Vagina (tissue), 2 donors: ENCODE data around the gene TMC3. TPM values are rescaled to one million over a fixed set of nuclear protein-coding genes. Genes with fewer than 3 reads are reported as not detected.
A peak's percentile ranks its signal among the peaks of the same experiment; 100 is the strongest.

Experiments used
- DNase-seq, 2 donors: peaks; one replicate each; pipeline ENCODE4 v3.0.0-alpha.2; 2017; ENCODE audit errors: extremely low spot score in 2 of 2
- H3K27ac ChIP-seq: fragments of 200-600 bp; sonication (generic); one replicate; pipeline ENCODE4 v1.5.1; 2019
- H3K27me3 ChIP-seq: fragments of 200-600 bp; sonication (generic); one replicate; pipeline ENCODE4 v1.5.1; 2019
- H3K36me3 ChIP-seq, 2 donors: fragments of 200-600 bp; sonication (generic); one replicate each; pipeline ENCODE4 v1.5.1; 2017 to 2019
- H3K4me1 ChIP-seq: fragments of 200-600 bp; sonication (generic); one replicate; pipeline ENCODE4 v1.5.1; 2019
- H3K4me3 ChIP-seq, 2 donors: fragments of 200-600 bp; sonication (generic); 1 replicate in 1 of 2; 2 replicates in 1 of 2; pipeline ENCODE4 v1.5.1; 2016 to 2019
- H3K9me3 ChIP-seq: fragments of 200-600 bp; sonication (generic); one replicate; pipeline ENCODE4 v1.5.1; 2019
- POLR2A ChIP-seq, 2 donors: fragments of 450-650 bp; IDR thresholded peaks; one replicate each; pipeline ENCODE4 v1.6.1; 2017; ENCODE audit warnings: antibody characterized with exemption in 2 of 2, mild to moderate bottlenecking in 2 of 2, moderate library complexity in 2 of 2
- POLR2AphosphoS5 ChIP-seq, 2 donors: sonication (generic); formaldehyde crosslinking; IDR thresholded peaks; one replicate each; pipeline ENCODE4 v1.9.0; 2017; ENCODE audit warnings: antibody characterized with exemption in 2 of 2, mild to moderate bottlenecking in 2 of 2, low read depth in 1 of 2; ENCODE audit not compliant: insufficient read depth in 1 of 2
- intact Hi-C: fragments of 100-400 bp; cut with DNase I; formaldehyde crosslinking; loops from one replicate; pipeline ENCODE4 v1.15.1; 2023
- total RNA-seq: library from RNA; depleted of rRNA; stranded (reverse); fragments of >200 nt; gene quantifications from one replicate; pipeline ENCODE4 v1.2.3, GENCODE V29; 2016
- TF ChIP-seq, protein P1 (sequence below), 3 experiments: fragments of 450-650 bp in 2 of 3; fragments of 200-600 bp in 1 of 3; sonication (generic) in 1 of 3; IDR thresholded peaks; one replicate each; pipeline ENCODE4 v1.5.1; 2017 to 2019; ENCODE audit warnings: antibody characterized with exemption in 3 of 3, mild to moderate bottlenecking in 2 of 3, moderate library complexity in 2 of 3

TMC3 gene
- total RNA-seq, 1 donor from 2014 or later, result 2.7 TPM

DNA sequence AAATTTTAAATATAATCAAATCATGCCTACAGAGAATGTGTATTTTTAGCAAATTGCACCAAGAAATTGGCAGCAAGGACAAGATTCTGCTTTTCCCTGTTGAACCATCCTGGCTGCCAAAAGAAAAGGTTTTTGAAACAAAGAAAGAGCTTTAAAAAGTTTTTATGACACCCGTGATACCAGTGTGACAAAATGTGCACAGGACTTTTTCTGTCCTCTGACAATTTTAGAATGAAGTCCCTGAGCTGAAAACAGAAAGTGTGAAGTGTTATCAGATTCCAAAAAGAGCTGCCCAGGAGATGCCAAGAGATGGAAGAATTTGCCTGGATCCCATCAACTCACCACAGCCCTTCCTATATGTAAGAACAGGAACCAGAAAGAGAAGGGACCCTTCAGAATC lies 33.2 kb upstream of the TMC3 start:
- Histone ChIP-seq H3K27ac (no peak overlapping the region), H3K27me3 (no peaks in the 10 kb centered on the region), H3K9me3 (no peaks in the 10 kb centered on the region), H3K4me3 (no peak overlapping the region), H3K36me3 (no peaks in the 10 kb centered on the region), H3K4me1 (peaks cover 13% of the 10 kb centered on the region)
- DNase-seq, result no peak
- intact Hi-C loops, result no loop called here
- TF ChIP-seq POLR2A (IDR thresholded peaks at IDR 0.05), result no peak

DNA sequence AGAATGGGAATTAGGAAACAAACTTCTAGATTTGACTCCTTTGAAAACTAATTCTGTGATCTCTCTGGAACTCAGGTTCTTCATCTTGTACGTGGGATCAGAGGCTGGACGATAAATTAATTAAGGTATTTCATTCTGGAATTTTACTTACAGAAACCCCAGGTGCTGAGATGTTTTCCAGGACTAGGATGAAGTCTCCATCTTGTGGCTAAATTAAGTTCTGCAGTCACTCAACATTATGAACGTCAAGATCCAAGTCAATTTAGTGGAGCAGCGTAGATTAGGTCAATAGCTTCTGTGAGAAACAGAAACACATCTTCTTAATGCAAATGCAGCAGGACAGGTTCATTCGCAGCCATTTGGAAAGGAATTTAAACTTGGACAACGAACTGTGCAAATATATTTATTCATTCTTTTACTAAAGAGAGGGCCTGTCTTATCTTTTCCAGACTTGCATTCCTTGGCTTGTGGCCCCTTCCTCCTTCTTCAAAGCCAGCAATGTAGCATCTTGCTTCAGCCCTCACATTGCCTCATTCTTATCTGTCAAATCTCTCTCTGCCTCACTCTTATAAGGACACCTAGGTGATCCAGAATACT lies 26.7 kb upstream of the TMC3 start:
- Histone ChIP-seq H3K9me3 (no peaks in the 10 kb centered on the region), H3K4me3 (no peak overlapping the region), H3K27me3 (no peaks in the 10 kb centered on the region), H3K4me1 (no peaks in the 10 kb centered on the region), H3K36me3 (no peaks in the 10 kb centered on the region), H3K27ac (no peak overlapping the region)
- no peak for DNase-seq
- intact Hi-C loops, result no loop called here
- peak in 1 of 2 donors; percentile 22 for TF ChIP-seq POLR2AphosphoS5 (IDR thresholded peaks at IDR 0.05; ENCODE audit: insufficient read depth in 1 of 2, low read depth in 1 of 2)
- TF ChIP-seq, protein P1, sequence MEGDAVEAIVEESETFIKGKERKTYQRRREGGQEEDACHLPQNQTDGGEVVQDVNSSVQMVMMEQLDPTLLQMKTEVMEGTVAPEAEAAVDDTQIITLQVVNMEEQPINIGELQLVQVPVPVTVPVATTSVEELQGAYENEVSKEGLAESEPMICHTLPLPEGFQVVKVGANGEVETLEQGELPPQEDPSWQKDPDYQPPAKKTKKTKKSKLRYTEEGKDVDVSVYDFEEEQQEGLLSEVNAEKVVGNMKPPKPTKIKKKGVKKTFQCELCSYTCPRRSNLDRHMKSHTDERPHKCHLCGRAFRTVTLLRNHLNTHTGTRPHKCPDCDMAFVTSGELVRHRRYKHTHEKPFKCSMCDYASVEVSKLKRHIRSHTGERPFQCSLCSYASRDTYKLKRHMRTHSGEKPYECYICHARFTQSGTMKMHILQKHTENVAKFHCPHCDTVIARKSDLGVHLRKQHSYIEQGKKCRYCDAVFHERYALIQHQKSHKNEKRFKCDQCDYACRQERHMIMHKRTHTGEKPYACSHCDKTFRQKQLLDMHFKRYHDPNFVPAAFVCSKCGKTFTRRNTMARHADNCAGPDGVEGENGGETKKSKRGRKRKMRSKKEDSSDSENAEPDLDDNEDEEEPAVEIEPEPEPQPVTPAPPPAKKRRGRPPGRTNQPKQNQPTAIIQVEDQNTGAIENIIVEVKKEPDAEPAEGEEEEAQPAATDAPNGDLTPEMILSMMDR (IDR thresholded peaks at IDR 0.05), result peak; percentile 50 to 83 (median 80)
- TF ChIP-seq POLR2A (IDR thresholded peaks at IDR 0.05), result no peak

DNA sequence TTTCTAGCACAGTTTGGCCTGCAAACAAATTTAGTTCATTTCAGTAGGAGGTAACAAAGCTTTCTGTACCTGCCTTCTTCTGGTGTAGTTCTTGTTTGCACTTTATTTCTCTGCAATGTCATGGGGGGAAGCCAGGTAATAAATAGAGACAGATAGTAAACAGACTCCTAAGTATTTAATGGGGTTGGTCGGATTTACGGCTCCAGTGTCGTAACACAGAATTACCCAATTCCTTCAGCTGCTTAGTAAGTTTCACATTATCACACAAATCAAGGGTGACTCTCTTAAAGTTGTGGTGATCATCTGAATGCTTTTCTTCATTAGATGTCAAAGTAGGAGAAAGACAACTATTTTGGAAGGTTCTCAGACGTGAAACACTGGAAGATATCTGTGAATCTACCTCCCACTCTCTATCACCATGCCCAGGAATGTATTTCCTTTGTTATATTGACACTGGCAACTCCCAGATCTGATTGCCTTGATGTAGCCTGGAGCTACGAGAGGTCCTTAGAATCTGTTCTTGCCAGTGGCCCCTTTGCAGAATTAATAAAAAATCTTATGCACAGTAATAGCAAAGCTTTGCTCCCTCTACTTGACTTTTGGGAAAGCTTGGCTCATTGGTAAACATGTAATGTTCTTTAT lies 25.0 kb upstream of the TMC3 start:
- DNase-seq, result no peak
- no peaks in the 10 kb centered on the region for H3K27me3 ChIP-seq
- no peaks in the 10 kb centered on the region for H3K4me1 ChIP-seq
- intact Hi-C loops, result no loop called here
- no peak overlapping the region for H3K4me3 ChIP-seq
- TF ChIP-seq, protein P1 (IDR thresholded peaks at IDR 0.05), result no peak
- no peak for TF ChIP-seq POLR2A (IDR thresholded peaks at IDR 0.05)
- TF ChIP-seq POLR2AphosphoS5 (IDR thresholded peaks at IDR 0.05; ENCODE audit: insufficient read depth in 1 of 2, low read depth in 1 of 2), result peak in 1 of 2 donors; percentile 65
- peak overlapping the region; percentile 49 for H3K27ac ChIP-seq
- no peaks in the 10 kb centered on the region for H3K36me3 ChIP-seq
- no peaks in the 10 kb centered on the region for H3K9me3 ChIP-seq

DNA sequence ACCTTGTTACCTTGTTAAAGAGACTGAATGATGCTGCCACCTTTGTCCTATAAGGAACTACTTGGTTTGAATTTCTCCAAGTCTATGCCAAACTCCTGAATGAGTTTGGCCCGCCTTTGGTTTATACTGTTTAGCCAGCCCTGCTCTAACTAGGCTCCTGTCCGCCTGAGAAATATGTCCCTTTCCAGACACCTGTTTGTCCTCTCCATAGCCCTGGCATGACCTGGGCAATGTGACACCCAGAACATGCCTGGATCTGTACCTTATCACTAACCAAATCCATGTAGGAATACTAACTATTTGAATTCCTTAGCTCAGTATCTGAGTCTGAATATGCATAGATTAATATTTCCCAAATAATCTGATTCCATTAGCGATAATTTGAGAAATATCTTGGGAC lies 24.4 kb upstream of the TMC3 start:
- Histone ChIP-seq H3K27me3 (no peaks in the 10 kb centered on the region), H3K4me3 (no peak overlapping the region), H3K4me1 (no peaks in the 10 kb centered on the region), H3K9me3 (no peaks in the 10 kb centered on the region), H3K36me3 (no peaks in the 10 kb centered on the region), H3K27ac (peak overlapping the region; percentile 4)
- no peak for TF ChIP-seq POLR2A (IDR thresholded peaks at IDR 0.05)
- TF ChIP-seq POLR2AphosphoS5 (IDR thresholded peaks at IDR 0.05; ENCODE audit: insufficient read depth in 1 of 2, low read depth in 1 of 2), result no peak
- TF ChIP-seq, protein P1 (IDR thresholded peaks at IDR 0.05), result no peak
- intact Hi-C loops, result no loop called here
- no peak for DNase-seq

DNA sequence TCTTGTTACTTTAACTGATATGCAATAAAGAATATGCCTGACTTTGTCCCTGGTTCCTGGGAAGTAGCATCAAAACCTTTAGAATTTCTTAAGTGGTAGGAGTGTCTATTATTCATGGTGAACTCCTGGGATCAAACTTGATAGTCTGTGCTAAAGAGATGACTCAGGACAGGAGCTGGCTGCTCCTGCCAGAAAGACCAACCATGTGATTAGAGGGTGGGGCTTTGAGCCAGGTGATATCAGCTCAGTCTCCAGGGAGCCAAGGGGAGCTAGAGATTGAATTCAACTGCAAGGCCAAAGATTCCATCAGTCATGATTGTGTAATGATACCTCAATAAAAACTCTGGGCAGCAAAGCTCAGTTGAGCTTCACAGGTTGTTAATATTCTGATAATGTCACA lies 20.6 kb upstream of the TMC3 start:
- Histone ChIP-seq H3K27ac (no peak overlapping the region), H3K36me3 (no peaks in the 10 kb centered on the region), H3K4me3 (no peak overlapping the region), H3K9me3 (no peaks in the 10 kb centered on the region), H3K27me3 (no peaks in the 10 kb centered on the region), H3K4me1 (no peaks in the 10 kb centered on the region)
- intact Hi-C loops, result no loop called here
- DNase-seq, result no peak
- TF ChIP-seq POLR2A (IDR thresholded peaks at IDR 0.05) (no peak), POLR2AphosphoS5 (IDR thresholded peaks at IDR 0.05; ENCODE audit: insufficient read depth in 1 of 2, low read depth in 1 of 2) (peak in 1 of 2 donors; percentile 24)
- TF ChIP-seq, protein P1 (IDR thresholded peaks at IDR 0.05), result no peak
